Astrocyte (in vitro differentiated cells and primary cell): Measurements from ENCODE around the gene CALD1.

Source experiments
- EZH2 ChIP-seq: IDR thresholded peaks from 2 replicates; pipeline ENCODE4 v1.6.1; 2012; ENCODE audit warnings: mild to moderate bottlenecking, low read length, inconsistent platforms; ENCODE audit not compliant: insufficient read depth
- TF ChIP-seq, protein P1 (sequence below): IDR thresholded peaks from 2 replicates; pipeline ENCODE4 v1.5.1; 2011; ENCODE audit warnings: low read depth, mild to moderate bottlenecking, inconsistent platforms, low read length, moderate library complexity; ENCODE audit not compliant: insufficient read depth

DNA sequence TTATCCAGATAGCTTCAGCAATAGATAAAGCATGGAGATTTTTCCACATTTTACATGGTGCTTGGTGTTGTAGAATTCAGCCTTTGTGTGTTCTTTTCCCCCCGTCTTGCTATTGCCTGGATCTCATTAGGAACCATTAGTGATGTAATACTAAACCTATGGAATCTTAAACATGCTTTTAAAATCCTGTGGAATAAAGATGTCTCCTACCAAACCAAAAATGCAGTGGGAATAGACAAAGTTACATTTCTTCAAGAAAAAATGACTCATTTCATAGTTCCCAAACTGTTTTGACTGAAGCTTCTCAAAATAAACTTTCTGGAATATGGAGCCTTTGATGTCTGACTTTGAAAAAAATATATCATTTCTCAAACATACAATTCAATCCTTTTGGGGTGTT is 44.0 kb downstream of the CALD1 start:
- TF ChIP-seq, protein P1, sequence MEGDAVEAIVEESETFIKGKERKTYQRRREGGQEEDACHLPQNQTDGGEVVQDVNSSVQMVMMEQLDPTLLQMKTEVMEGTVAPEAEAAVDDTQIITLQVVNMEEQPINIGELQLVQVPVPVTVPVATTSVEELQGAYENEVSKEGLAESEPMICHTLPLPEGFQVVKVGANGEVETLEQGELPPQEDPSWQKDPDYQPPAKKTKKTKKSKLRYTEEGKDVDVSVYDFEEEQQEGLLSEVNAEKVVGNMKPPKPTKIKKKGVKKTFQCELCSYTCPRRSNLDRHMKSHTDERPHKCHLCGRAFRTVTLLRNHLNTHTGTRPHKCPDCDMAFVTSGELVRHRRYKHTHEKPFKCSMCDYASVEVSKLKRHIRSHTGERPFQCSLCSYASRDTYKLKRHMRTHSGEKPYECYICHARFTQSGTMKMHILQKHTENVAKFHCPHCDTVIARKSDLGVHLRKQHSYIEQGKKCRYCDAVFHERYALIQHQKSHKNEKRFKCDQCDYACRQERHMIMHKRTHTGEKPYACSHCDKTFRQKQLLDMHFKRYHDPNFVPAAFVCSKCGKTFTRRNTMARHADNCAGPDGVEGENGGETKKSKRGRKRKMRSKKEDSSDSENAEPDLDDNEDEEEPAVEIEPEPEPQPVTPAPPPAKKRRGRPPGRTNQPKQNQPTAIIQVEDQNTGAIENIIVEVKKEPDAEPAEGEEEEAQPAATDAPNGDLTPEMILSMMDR, result no peak
- TF ChIP-seq EZH2, result no peak
